Activated CD4-positive, alpha-beta T cell treated with anti-CD3 and anti-CD28 coated beads for 36 hours (primary cell): Measurements from ENCODE around the gene BAZ2A. TPM values are rescaled to one million over a fixed set of nuclear protein-coding genes. Genes with fewer than 3 reads are reported as not detected.

Source experiments
- ATAC-seq: fragments of 200-7000 bp; cut with Tn5 transposase; one replicate; pipeline ENCODE4 v1.10.0; 2021; ENCODE audit warnings: mild to moderate bottlenecking, moderate library complexity
- CTCF ChIA-PET: fragments of 350-600 bp; sonication (Branson Sonifier 250); formaldehyde crosslinking; loops from one replicate; lab custom pipeline; 2021; ENCODE audit warnings: antibody characterized with exemption; lab: Charles Lee
- POLR2A ChIA-PET: fragments of 350-600 bp; sonication (Branson Sonifier 250); formaldehyde crosslinking; loops from one replicate; lab custom pipeline; 2021; ENCODE audit warnings: antibody characterized with exemption, inconsistent platforms; lab: Charles Lee
- DNase-seq: peaks from one replicate; pipeline ENCODE4 v3.0.0-alpha.2; 2020
- H3K27ac Mint-ChIP-seq: one replicate; pipeline ENCODE4 v1.8.0; 2021; ENCODE audit warnings: mixed read lengths
- H3K27me3 Mint-ChIP-seq: one replicate; pipeline ENCODE4 v1.8.0; 2021; ENCODE audit warnings: mixed read lengths
- H3K36me3 Mint-ChIP-seq: one replicate; pipeline ENCODE4 v1.8.0; 2021; ENCODE audit warnings: low read depth, mixed read lengths
- H3K4me1 Mint-ChIP-seq: one replicate; pipeline ENCODE4 v1.8.0; 2021; ENCODE audit warnings: mixed read lengths
- H3K4me3 Mint-ChIP-seq: one replicate; pipeline ENCODE4 v1.8.0; 2021; ENCODE audit warnings: mild to moderate bottlenecking, moderate library complexity, mixed read lengths
- H3K9me3 Mint-ChIP-seq: one replicate; pipeline ENCODE4 v1.8.0; 2021; ENCODE audit warnings: low read depth, mixed read lengths
- intact Hi-C, 2 experiments: fragments of 100-400 bp; cut with DNase I in 1 of 2; cut with micrococcal nuclease in 1 of 2; formaldehyde crosslinking; loops; one replicate each; pipeline versions ENCODE4 v1.14.2 to v1.15.1; 2022 to 2024; cut with DNase I, micrococcal nuclease
- total RNA-seq, 2 experiments: library from RNA; stranded (reverse); gene quantifications; one replicate each; pipeline ENCODE4 v1.2.3, GENCODE V29; 2021

BAZ2A gene
- total RNA-seq, 2 experiments from 2014 or later: 79.4 to 129 TPM

GRCh38 chr12:56628671-56629458 lies 1.3 kb downstream of the BAZ2A start:
- no peaks in the 10 kb centered on the region for H3K9me3 Mint-ChIP-seq
- H3K36me3 Mint-ChIP-seq: peaks cover 34% of the 10 kb centered on the region
- H3K27ac Mint-ChIP-seq: peak overlapping the region; percentile 93
- DNase-seq (peak; percentile 78), ATAC-seq (peak; percentile 15)
- POLR2A ChIA-PET: interaction anchor here (0.6 to 2.0 kb wide), 6 partner anchors 8 to 96 kb away, joined by 3 to 14 read pairs (median 8); partner anchors contain the start of genes NACA and PTGES3
- CTCF ChIA-PET: interaction anchor here (0.6 to 2.1 kb wide), 15 partner anchors 8 to 436 kb away, joined by 3 to 16 read pairs (median 4); partner anchors contain the start of gene ATP5F1B
- H3K4me3 Mint-ChIP-seq: peak overlapping the region; percentile 96
- H3K4me1 Mint-ChIP-seq: peaks cover 74% of the 10 kb centered on the region
- intact Hi-C loops: loop anchor here in 1 of 2 experiments (1.0 kb wide), 1 partner anchor 7 kb away; no protein-coding TSS in a partner anchor
- H3K27me3 Mint-ChIP-seq: no peaks in the 10 kb centered on the region

- ChIA-PET POLR2A (interaction anchor here (0.6 kb wide), 2 partner anchors 42 to 100 kb away, joined by 3 read pairs; no protein-coding TSS in a partner anchor), CTCF (interaction anchor here (0.8 to 1.3 kb wide), 2 partner anchors 10 to 35 kb away, joined by 3 to 7 read pairs; no protein-coding TSS in a partner anchor)
- intact Hi-C loops: no loop called here
- Mint-ChIP-seq H3K27me3 (no peaks in the 10 kb centered on the region), H3K36me3 (peaks cover 41% of the 10 kb centered on the region), H3K4me3 (no peak overlapping the region), H3K4me1 (peaks cover 67% of the 10 kb centered on the region), H3K9me3 (no peaks in the 10 kb centered on the region), H3K27ac (peak overlapping the region; percentile 74)
- DNase-seq (no peak), ATAC-seq (no peak)
These were observed 3.4 kb downstream of the BAZ2A start for GRCh38 chr12:56626701-56627100.

DNA sequence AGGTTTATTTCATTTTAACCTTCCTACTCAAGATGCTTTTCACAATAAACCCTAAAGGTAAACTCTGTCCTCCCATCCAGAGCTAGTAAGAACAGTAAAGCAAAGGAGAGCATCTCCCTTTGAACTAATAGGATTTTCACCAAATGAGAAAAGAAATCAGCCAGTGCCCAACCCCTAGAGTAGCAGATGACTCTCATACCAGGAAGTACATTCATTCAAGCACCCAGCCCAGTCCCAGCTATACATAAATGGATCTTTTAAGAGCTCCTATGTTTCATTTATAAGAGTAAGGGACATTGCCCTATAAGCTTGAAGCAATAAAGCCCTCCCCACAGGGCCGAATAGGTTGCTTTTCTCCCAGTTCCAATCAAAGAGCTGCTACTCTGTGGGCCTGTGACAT lies 7.6 kb downstream of the BAZ2A start:
- H3K27me3 Mint-ChIP-seq: no peaks in the 10 kb centered on the region
- ChIA-PET CTCF (interaction anchor here (1.0 to 3.9 kb wide), 2 partner anchors 14 to 31 kb away, joined by 3 to 22 read pairs; no protein-coding TSS in a partner anchor), POLR2A (no interaction called here)
- H3K36me3 Mint-ChIP-seq: peaks cover 35% of the 10 kb centered on the region
- intact Hi-C loops: no loop called here
- peak; percentile 84 for ATAC-seq
- DNase-seq: no peak
- no peak overlapping the region for H3K4me3 Mint-ChIP-seq
- H3K4me1 Mint-ChIP-seq: peaks cover 55% of the 10 kb centered on the region
- H3K27ac Mint-ChIP-seq: peak overlapping the region; percentile 7
- H3K9me3 Mint-ChIP-seq: no peaks in the 10 kb centered on the region

GRCh38 chr12:56616925-56617324 lies 13.2 kb downstream of the BAZ2A start:
- H3K36me3 Mint-ChIP-seq: peaks cover 57% of the 10 kb centered on the region
- H3K27ac Mint-ChIP-seq: peak overlapping the region; percentile 53
- no peaks in the 10 kb centered on the region for H3K27me3 Mint-ChIP-seq
- intact Hi-C loops: no loop called here
- peaks cover 14% of the 10 kb centered on the region for H3K4me1 Mint-ChIP-seq
- DNase-seq (no peak), ATAC-seq (no peak)
- H3K9me3 Mint-ChIP-seq: no peaks in the 10 kb centered on the region
- H3K4me3 Mint-ChIP-seq: no peak overlapping the region
- CTCF ChIA-PET: interaction anchor here (0.6 to 1.4 kb wide), 2 partner anchors 12 to 144 kb away, joined by 3 to 11 read pairs; no protein-coding TSS in a partner anchor
- POLR2A ChIA-PET: no interaction called here

- DNase-seq: no peak
- no peak for ATAC-seq
- peaks cover 63% of the 10 kb centered on the region for H3K36me3 Mint-ChIP-seq
- POLR2A ChIA-PET: no interaction called here
- H3K27ac Mint-ChIP-seq: no peak overlapping the region
- intact Hi-C loops: no loop called here
- H3K4me3 Mint-ChIP-seq: no peak overlapping the region
- H3K9me3 Mint-ChIP-seq: no peaks in the 10 kb centered on the region
- no peaks in the 10 kb centered on the region for H3K27me3 Mint-ChIP-seq
- CTCF ChIA-PET: interaction anchor here (0.6 to 1.4 kb wide), 3 partner anchors 13 to 143 kb away, joined by 3 to 11 read pairs (median 3); no protein-coding TSS in a partner anchor
- peaks cover 14% of the 10 kb centered on the region for H3K4me1 Mint-ChIP-seq
These were observed 13.9 kb downstream of the BAZ2A start for GRCh38 chr12:56616244-56616643.

DNA sequence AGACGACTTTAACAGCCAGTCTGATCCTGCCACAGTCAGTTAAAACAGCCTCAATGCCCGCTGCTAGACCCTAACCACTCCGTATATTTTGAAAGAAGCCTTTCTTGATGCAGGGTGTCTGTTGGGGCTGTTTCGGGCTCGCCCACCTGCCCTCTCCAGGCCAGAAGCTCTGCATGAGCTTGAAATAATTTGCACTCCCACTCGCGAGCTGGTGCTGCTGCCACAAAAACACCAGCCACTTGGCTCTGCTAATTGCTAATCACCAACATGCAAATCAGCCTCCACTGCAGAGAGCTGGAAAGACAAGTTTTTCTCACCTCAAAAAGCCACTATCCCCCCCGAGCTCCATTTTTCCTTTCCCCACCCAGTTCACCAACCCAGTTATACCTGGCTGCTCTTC lies 15.5 kb downstream of the BAZ2A start:
- H3K4me1 Mint-ChIP-seq: peaks cover 8% of the 10 kb centered on the region
- no peak overlapping the region for H3K27ac Mint-ChIP-seq
- H3K4me3 Mint-ChIP-seq: no peak overlapping the region
- ChIA-PET POLR2A (no interaction called here), CTCF (interaction anchor here (0.6 kb wide), 1 partner anchor 12 kb away, joined by 3 read pairs; no protein-coding TSS in a partner anchor)
- ATAC-seq (no peak), DNase-seq (no peak)
- no peaks in the 10 kb centered on the region for H3K9me3 Mint-ChIP-seq
- peaks cover 66% of the 10 kb centered on the region for H3K36me3 Mint-ChIP-seq
- intact Hi-C loops: no loop called here
- H3K27me3 Mint-ChIP-seq: no peaks in the 10 kb centered on the region

DNA sequence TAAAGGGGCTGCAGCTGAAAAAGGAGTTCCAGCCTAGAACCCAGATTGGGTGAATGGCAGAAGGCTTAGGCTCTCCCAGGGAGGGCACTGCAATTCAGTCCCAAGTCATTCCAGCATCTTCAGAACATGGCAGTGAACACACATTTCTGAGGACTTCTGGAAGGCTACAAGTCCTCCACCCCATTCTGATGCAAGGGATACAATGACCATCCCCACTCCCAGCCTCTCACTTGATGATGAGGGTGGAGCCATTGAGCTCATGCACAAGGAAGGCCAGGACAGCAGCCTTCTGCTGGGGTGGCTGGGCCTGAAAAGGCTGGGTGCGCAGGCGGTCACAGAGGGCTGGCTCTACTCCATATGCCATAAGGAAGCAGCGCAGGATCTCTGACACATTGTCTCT lies 25.8 kb downstream of the BAZ2A start:
- Mint-ChIP-seq H3K4me3 (no peak overlapping the region), H3K4me1 (no peaks in the 10 kb centered on the region), H3K36me3 (peaks cover 60% of the 10 kb centered on the region), H3K9me3 (no peaks in the 10 kb centered on the region), H3K27me3 (no peaks in the 10 kb centered on the region), H3K27ac (no peak overlapping the region)
- intact Hi-C loops: no loop called here
- ATAC-seq (no peak), DNase-seq (no peak)
- ChIA-PET POLR2A (no interaction called here), CTCF (interaction anchor here (1.0 to 1.4 kb wide), 2 partner anchors 32 to 91 kb away, joined by 3 read pairs; no protein-coding TSS in a partner anchor)

DNA sequence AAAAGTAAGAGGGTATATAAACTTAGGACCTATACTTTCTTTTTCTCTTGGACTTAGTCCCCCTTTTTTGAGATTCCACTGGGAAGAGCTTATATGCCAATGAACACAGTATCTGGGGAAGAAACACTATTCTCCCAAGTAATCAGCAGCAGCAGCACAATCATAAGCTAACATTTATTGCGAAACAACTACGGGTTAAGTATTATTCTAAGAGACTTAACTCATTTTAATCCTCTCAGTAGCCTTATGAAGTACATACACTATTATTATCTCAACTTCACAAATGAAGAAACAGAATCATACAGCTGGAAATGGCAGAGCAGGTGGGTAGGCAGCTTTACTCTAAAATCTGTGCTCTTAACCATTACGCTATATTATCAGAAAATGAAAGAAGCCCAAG lies 27.9 kb downstream of the BAZ2A start:
- POLR2A ChIA-PET: no interaction called here
- no peak overlapping the region for H3K4me3 Mint-ChIP-seq
- intact Hi-C loops: no loop called here
- no peak overlapping the region for H3K27ac Mint-ChIP-seq
- H3K27me3 Mint-ChIP-seq: no peaks in the 10 kb centered on the region
- H3K4me1 Mint-ChIP-seq: no peaks in the 10 kb centered on the region
- CTCF ChIA-PET: interaction anchor here (0.8 to 1.5 kb wide), 6 partner anchors 9 to 321 kb away, joined by 3 to 6 read pairs (median 3); no protein-coding TSS in a partner anchor
- no peak for ATAC-seq
- H3K36me3 Mint-ChIP-seq: peaks cover 66% of the 10 kb centered on the region
- H3K9me3 Mint-ChIP-seq: no peaks in the 10 kb centered on the region
- no peak for DNase-seq

GRCh38 chr12:56601503-56601902 lies 28.6 kb downstream of the BAZ2A start:
- DNase-seq (peak; percentile 61), ATAC-seq (peak; percentile 60)
- Mint-ChIP-seq H3K4me1 (no peaks in the 10 kb centered on the region), H3K27me3 (no peaks in the 10 kb centered on the region), H3K4me3 (no peak overlapping the region), H3K36me3 (peaks cover 69% of the 10 kb centered on the region), H3K27ac (no peak overlapping the region), H3K9me3 (no peaks in the 10 kb centered on the region)
- intact Hi-C loops: no loop called here
- CTCF ChIA-PET: interaction anchor here (0.7 to 1.5 kb wide), 6 partner anchors 10 to 110 kb away, joined by 3 to 6 read pairs (median 3); no protein-coding TSS in a partner anchor
- POLR2A ChIA-PET: no interaction called here

- Mint-ChIP-seq H3K27ac (no peak overlapping the region), H3K4me3 (no peak overlapping the region)
These were observed 29.4 kb downstream of the BAZ2A start for GRCh38 chr12:56600753-56601152.

DNA sequence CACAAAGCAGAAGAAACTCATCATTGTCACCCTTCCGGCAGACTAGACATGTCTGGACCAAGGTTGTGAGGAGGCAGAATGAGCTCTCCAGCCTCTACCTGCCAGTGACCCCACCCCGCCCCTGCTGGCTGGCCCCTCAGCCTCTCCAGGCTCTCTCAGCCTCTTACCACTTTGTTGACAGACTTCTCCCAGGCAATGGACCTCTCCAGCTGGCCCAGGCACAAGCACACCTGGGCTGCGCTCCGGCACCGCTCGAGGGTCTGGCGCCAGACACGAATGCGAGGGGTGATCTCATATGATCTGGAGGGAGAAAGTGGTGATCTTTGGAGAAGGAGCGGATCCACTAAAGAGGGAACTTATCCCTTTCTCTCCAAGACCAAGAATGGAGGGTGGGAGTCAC lies 30.3 kb downstream of the BAZ2A start:
- Mint-ChIP-seq H3K4me3 (no peak overlapping the region), H3K9me3 (no peaks in the 10 kb centered on the region), H3K4me1 (no peaks in the 10 kb centered on the region), H3K36me3 (peaks cover 59% of the 10 kb centered on the region), H3K27me3 (no peaks in the 10 kb centered on the region), H3K27ac (no peak overlapping the region)
- POLR2A ChIA-PET: no interaction called here
- CTCF ChIA-PET: no interaction called here
- no peak for DNase-seq
- ATAC-seq: no peak
- intact Hi-C loops: no loop called here

More at GRCh38 chr12:56600753-56601152, 29.4 kb downstream of the BAZ2A start:
- H3K27me3 Mint-ChIP-seq: no peaks in the 10 kb centered on the region
- ChIA-PET CTCF (interaction anchor here (1.5 kb wide), 1 partner anchor 36 kb away, joined by 6 read pairs; no protein-coding TSS in a partner anchor), POLR2A (no interaction called here)
- DNase-seq (no peak), ATAC-seq (no peak)
- H3K9me3 Mint-ChIP-seq: no peaks in the 10 kb centered on the region
- H3K4me1 Mint-ChIP-seq: no peaks in the 10 kb centered on the region
- H3K36me3 Mint-ChIP-seq: peaks cover 63% of the 10 kb centered on the region
- intact Hi-C loops: no loop called here
